Measurements from ENCODE around the gene OR8A1.

OR8A1 gene

DNA sequence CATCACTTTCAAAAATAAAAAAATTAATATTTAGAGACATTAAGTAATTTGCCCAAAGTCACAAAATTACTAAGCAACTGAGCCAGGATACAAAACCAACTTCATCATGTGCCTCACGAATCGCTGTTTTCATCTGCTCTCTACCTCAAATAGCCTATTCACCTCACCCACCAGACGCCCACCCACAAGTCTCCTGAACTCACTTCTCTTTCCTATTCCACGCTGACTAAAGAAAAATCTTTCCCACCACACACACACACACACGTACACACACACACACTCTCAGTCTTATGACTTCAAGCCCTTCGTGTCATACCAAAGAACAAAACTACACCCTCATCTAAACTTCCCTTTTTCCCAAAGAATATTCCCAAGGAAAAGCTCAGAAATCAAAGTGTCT is 28.6 kb upstream of the OR8A1 start:
- TF ChIP-seq, protein P1, sequence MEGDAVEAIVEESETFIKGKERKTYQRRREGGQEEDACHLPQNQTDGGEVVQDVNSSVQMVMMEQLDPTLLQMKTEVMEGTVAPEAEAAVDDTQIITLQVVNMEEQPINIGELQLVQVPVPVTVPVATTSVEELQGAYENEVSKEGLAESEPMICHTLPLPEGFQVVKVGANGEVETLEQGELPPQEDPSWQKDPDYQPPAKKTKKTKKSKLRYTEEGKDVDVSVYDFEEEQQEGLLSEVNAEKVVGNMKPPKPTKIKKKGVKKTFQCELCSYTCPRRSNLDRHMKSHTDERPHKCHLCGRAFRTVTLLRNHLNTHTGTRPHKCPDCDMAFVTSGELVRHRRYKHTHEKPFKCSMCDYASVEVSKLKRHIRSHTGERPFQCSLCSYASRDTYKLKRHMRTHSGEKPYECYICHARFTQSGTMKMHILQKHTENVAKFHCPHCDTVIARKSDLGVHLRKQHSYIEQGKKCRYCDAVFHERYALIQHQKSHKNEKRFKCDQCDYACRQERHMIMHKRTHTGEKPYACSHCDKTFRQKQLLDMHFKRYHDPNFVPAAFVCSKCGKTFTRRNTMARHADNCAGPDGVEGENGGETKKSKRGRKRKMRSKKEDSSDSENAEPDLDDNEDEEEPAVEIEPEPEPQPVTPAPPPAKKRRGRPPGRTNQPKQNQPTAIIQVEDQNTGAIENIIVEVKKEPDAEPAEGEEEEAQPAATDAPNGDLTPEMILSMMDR (conservative IDR thresholded peaks at IDR 0.05; ENCODE audit: low read depth, low read length), result no peak
- no peak overlapping the region for H3K4me3 ChIP-seq (ENCODE audit: low read length)
- no peak for DNase-seq (ENCODE audit: low read depth)

DNA sequence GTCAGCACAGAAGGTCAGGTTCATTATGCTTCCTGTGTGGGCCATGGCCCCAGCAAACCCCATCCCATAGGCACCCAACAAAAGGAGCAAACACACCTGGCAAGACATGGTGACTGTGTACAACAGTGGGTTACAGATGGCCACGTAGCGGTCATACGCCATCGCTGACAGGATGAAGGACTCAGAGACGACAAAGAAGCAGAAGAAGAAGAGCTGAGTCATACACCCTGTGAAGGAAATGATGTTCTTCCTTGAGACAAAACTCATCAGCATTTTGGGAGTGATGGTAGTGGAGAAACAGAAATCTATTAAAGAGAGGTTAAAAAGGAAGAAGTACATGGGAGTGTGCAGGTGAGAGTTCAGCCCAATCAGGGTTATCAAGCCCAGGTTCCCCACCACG is 26.7 kb upstream of the OR8A1 start:
- no peak for DNase-seq (ENCODE audit: low read depth)
- TF ChIP-seq, protein P1 (conservative IDR thresholded peaks at IDR 0.05; ENCODE audit: low read depth, low read length), result no peak
- no peak overlapping the region for H3K4me3 ChIP-seq (ENCODE audit: low read length)

DNA sequence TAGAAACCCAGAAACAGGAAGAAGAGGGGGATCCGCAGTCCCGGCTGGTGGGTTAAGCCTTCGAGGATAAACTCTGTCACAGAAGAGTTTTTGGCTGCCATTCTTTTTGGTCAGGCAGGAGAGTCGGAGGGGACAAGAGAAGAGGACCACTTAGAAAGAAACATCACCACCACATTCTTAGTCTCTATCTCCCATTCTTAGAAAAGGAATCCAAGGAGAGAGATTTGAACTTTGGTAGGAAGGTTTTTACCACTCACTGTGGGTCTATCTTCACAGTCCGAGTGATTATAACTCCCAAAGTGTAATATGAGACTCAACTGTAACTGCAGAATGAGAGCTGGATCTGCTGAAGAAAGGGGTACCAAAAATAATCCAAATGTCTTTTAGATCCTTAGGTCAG is 26.2 kb upstream of the OR8A1 start, which contains the start of gene OR8B12:
Gene OR8B12, minus strand, starts transcription at position 101 of the 400 bp plus-strand sequence. Its CDS starts 0 bp downstream, at position 101.
- TF ChIP-seq, protein P1 (conservative IDR thresholded peaks at IDR 0.05; ENCODE audit: low read depth, low read length), result no peak
- DNase-seq (ENCODE audit: low read depth), result no peak
- H3K4me3 ChIP-seq (ENCODE audit: low read length), result no peak within 1 kb of the TSS

DNA sequence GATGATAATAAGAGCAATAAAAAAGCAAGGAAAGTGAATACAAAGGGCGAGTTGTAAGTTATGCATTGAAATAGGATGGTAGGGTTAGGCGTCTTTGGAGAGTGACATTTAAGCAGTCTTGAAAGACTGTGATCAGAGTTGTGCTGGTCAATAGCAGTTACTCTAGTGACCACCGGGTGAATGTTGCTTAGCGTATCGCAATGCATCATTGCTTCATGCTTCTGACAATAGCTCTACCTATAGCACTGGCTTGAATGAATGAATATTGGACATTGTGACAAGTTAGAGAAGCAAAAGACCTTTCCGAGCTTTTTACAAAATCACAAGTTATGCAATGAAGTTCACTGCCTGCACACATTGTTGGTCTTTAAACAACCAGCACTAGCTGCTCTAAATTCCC is 18.6 kb upstream of the OR8A1 start:
- DNase-seq (ENCODE audit: low read depth), result no peak
- TF ChIP-seq, protein P1 (conservative IDR thresholded peaks at IDR 0.05; ENCODE audit: low read depth, low read length), result no peak

DNA sequence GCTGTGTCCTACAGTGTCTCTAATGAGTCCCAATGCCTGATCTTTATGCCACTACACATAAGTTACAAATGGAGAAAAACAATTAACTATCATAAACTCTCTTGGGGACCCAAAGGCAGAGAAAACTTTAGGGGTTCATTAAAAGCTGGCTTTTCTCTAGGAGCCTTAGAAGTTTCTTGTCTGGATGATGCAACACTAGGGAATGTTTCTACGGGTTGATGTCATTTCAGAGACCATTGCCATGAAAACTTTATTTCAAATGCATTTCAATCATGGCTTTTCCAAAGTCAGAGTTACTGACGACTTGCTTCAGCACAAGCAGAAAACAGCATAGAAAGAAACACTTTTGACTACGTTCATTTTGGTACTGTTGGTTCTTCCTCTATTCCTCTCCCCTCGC is 17.8 kb upstream of the OR8A1 start:
- no peak for DNase-seq (ENCODE audit: low read depth)
- TF ChIP-seq, protein P1 (conservative IDR thresholded peaks at IDR 0.05; ENCODE audit: low read depth, low read length), result no peak
- H3K4me3 ChIP-seq (ENCODE audit: low read length), result no peak overlapping the region

More for the DNA sequence above, 18.6 kb upstream of the OR8A1 start:
- H3K4me3 ChIP-seq (ENCODE audit: low read length), result no peak overlapping the region

DNA sequence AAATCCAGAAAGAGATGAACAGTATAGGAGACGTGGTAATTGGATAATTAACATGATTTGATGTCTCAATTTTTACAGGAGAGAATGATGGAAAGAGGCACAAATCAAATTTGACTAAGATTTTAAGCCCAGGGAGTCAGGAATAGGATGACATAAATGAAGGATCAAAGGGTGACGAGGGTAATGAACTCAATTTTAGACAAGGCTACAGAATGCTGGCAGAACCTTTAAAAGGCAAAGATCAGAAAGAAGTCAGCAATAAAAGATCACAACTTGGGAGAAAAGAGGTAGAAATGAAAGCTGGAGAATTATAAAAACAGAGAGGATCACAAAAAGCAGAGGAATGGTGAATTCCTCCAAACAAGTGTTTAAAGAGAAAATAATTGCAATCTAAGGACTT is 13.0 kb upstream of the OR8A1 start:
- DNase-seq (ENCODE audit: low read depth), result no peak
- TF ChIP-seq, protein P1 (conservative IDR thresholded peaks at IDR 0.05; ENCODE audit: low read depth, low read length), result no peak
- no peak overlapping the region for H3K4me3 ChIP-seq (ENCODE audit: low read length)

DNA sequence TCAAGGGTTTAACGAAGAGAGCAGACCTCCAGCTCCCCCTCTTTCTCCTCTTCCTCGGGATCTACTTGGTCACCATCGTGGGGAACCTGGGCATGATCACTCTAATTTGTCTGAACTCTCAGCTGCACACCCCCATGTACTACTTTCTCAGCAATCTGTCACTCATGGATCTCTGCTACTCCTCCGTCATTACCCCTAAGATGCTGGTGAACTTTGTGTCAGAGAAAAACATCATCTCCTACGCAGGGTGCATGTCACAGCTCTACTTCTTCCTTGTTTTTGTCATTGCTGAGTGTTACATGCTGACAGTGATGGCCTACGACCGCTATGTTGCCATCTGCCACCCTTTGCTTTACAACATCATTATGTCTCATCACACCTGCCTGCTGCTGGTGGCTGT is 363 bp downstream of the OR8A1 start:
- TF ChIP-seq, protein P1 (conservative IDR thresholded peaks at IDR 0.05; ENCODE audit: low read depth, low read length), result no peak
- no peak for DNase-seq (ENCODE audit: low read depth)
- H3K4me3 ChIP-seq (ENCODE audit: low read length), result no peak overlapping the region
